ENCODE measurements around the gene PPA2. TPM values are rescaled to one million over a fixed set of nuclear protein-coding genes. Genes with fewer than 3 reads are reported as not detected.

PPA2 gene
- 62.8 and 74.1 TPM in 2 replicates for total RNA-seq

GRCh38 chr4:105473324-105474098 is at the start of gene PPA2:
PPA2 (minus strand) TSS chr4:105474062; CDS start chr4:105474050, 12 bp downstream.

Small RNA genes within 50 kb of the gene (small RNA-seq; reads per million reads assigned to genes)
- not detected for gene RNU6-553P

Other genes with a start within 250 kb of the PPA2 start
- gene ARHGEF38, start 78.6 kb upstream of the PPA2 start, total RNA-seq, result not detected in 2 replicates
- gene INTS12, start 234.6 kb upstream of the PPA2 start, total RNA-seq, result 12.1 and 15.2 TPM in 2 replicates
- gene GSTCD, start 234.7 kb upstream of the PPA2 start, total RNA-seq, result 9.9 and 23.7 TPM in 2 replicates